Pancreas (tissue), 10 donors: ENCODE measurements around the gene NDRG4. TPM values are rescaled to one million over a fixed set of nuclear protein-coding genes. Genes with fewer than 3 reads are reported as not detected.

Experiments
- ATAC-seq, 4 donors: fragments of 200-7000 bp; cut with Tn5 transposase; one replicate each; pipeline versions ENCODE4 v1.8.0 to v1.9.1; 2020; ENCODE audit warnings: mild to moderate bottlenecking in 4 of 4, moderate library complexity in 4 of 4
- DNase-seq, 6 donors: peaks; one replicate each; pipeline ENCODE4 v3.0.0-alpha.2; 2020
- FAIRE-seq: peaks from 2 replicates; lab custom pipeline; 2012; peaks lifted over from hg19 to GRCh38; lab: Jason Lieb, UNC
- H3K27ac ChIP-seq, 4 donors: fragments of 200-600 bp; sonication (generic); 1 replicate in 3 of 4; 2 replicates in 1 of 4; pipeline versions ENCODE4 v1.5.0 to v1.8.0; 2020
- H3K27me3 ChIP-seq, 4 donors: fragments of 200-600 bp; one replicate each; pipeline ENCODE4 v1.8.0; 2021
- H3K36me3 ChIP-seq, 3 donors: fragments of 200-600 bp; sonication (generic) in 1 of 3; one replicate each; pipeline versions ENCODE4 v1.5.0 to v1.8.0; 2020 to 2021
- H3K4me1 ChIP-seq, 3 donors: fragments of 200-600 bp; one replicate each; pipeline ENCODE4 v1.8.0; 2021
- H3K4me3 ChIP-seq, 4 donors: fragments of 200-600 bp; sonication (generic) in 2 of 4; one replicate each; pipeline versions ENCODE4 v1.5.0 to v1.8.0; 2020 to 2021
- H3K9me3 ChIP-seq, 4 donors: fragments of 200-600 bp; one replicate each; pipeline ENCODE4 v1.8.0; 2021
- WGBS, 2 donors: extraction: QIAGEN DNeasy Blood & Tissue Kit; methylation state at CpG; one replicate each; pipeline ENCODE4 v1.1.7; 2013; 5-methylcytosine and 5-hydroxymethylcytosine counted together
- intact Hi-C, 3 donors: fragments of 100-400 bp; cut with DNase I; formaldehyde crosslinking; loops; one replicate each; pipeline versions ENCODE4 v1.11.1 to v1.14.2; 2022
- polyA plus RNA-seq, 2 donors: library from polyadenylated mRNA; stranded (reverse); fragments of 200-250 nt; gene quantifications; one replicate each; pipeline ENCODE4 v1.2.3, GENCODE V29; 2013
- total RNA-seq, 6 donors: library from RNA; stranded (reverse); fragmentation: NEBNext Ultra II Directional in 4 of 6; extraction: Animal tissue kit (Norgen Biotek cat#: 25700) in 4 of 6; gene quantifications; one replicate each; pipeline versions ENCODE4 v1.2.1 to v1.2.4, GENCODE V29; 2021 to 2023
- TF ChIP-seq, protein P1 (sequence below), 4 donors: fragments of 200-600 bp; sonication (generic) in 3 of 4; IDR thresholded peaks; one replicate each; pipeline versions ENCODE4 v1.5.0 to v1.8.0; 2021; ENCODE audit warnings: antibody characterized with exemption in 4 of 4
- donor health status: healthy with polysubstance abuse.
- donor health status: DM: no; HTN: no; CAD: no; lungs with moderate emphysema.
- donor health status: DM: no; HTN: no; CAD: no.
- donor health status: control.
- donor health status: control.
- donor health status: Bipolar disorder and iron deficiency.
- donor health status: DM: yes; HTN: yes; CAD: no.
- donor health status: DM: no; HTN: no; CAD: no.
- donor health status: DM: no; HTN: no; CAD: no.
- donor health status: DM: yes; HTN: yes; CAD: no.

The NDRG4 gene
- total and polyA plus RNA-seq, 8 donors: 2.0 to 25.8 (median 4.1) TPM

DNA sequence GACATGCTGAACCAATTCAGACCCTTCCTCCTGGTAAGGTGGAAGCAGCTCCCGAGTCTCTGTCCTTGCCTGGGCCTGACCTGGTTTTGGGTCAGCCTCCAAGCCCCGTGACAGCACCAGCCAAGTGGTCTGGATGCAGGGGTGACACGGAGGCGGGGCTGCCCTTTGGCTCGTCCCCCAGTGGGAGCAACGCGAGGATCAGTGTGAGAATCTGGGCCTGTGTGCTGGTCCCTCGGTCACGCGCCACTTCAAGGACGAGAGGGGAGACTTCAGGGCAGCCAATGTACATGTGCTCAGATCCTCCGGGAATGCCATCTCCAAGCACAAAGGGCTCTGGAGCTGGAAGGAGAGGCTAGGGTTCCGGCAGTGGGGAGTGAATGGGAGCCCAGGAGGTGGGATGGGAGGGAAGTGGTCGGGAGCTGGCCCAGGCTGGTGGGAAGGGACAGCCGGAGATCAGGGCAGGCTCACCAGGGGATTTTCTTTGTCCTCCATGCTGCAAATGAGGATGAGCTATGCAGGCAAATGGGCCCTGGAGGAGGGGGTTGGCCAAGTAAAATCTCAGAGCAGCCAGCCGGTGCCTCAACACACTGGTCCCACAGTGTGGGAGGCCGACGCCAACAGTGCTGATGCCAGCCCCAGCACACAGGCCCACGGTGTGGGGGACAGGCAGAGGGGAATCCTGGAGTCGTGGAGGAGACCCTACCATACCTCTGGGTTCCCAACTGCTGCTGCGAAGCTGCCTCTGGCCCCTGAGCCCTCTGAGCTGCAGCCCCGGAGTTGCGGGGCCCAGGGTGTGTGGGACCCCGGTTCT is 4.2 kb upstream of the NDRG4 start:
- no peaks in the 10 kb centered on the region for H3K36me3 ChIP-seq
- 52 to 56% methylated on average over 24 of the region's 24 CpGs for WGBS, 2 donors
- no peak for ATAC-seq
- no peaks in the 10 kb centered on the region for H3K27me3 ChIP-seq
- TF ChIP-seq, protein P1, sequence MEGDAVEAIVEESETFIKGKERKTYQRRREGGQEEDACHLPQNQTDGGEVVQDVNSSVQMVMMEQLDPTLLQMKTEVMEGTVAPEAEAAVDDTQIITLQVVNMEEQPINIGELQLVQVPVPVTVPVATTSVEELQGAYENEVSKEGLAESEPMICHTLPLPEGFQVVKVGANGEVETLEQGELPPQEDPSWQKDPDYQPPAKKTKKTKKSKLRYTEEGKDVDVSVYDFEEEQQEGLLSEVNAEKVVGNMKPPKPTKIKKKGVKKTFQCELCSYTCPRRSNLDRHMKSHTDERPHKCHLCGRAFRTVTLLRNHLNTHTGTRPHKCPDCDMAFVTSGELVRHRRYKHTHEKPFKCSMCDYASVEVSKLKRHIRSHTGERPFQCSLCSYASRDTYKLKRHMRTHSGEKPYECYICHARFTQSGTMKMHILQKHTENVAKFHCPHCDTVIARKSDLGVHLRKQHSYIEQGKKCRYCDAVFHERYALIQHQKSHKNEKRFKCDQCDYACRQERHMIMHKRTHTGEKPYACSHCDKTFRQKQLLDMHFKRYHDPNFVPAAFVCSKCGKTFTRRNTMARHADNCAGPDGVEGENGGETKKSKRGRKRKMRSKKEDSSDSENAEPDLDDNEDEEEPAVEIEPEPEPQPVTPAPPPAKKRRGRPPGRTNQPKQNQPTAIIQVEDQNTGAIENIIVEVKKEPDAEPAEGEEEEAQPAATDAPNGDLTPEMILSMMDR (IDR thresholded peaks at IDR 0.05): no peak
- no peaks in the 10 kb centered on the region for H3K4me1 ChIP-seq
- H3K9me3 ChIP-seq: no peaks in the 10 kb centered on the region
- intact Hi-C loops: no loop called here
- H3K4me3 ChIP-seq: no peak overlapping the region
- peak in 2 of 6 donors; percentile 32 to 54 for DNase-seq
- no peak for FAIRE-seq
- peak overlapping the region in 2 of 4 donors; percentile 15 to 52 for H3K27ac ChIP-seq

DNA sequence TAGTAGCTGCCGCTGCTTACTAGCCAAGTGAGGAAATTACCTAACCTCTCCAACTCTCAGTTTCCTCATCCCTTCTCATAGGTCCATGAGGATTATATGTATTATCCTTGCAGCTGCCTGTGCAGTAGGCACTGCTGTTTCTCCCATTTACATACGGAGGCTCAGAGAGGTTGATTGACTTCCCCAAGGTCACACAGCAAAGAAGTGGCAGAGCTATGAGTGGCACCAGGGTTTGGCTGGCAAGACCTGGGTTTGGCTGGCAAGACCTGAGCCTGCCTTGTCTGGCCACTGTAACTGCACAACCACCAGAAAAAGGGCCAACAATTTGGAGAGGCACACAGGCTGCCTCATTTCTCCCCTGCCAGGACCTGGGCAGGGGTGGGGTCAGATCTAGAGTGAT is 2.5 kb upstream of the NDRG4 start:
- Histone ChIP-seq H3K27me3 (no peaks in the 10 kb centered on the region), H3K4me1 (peaks cover 0 to 9% (median 4%) of the 10 kb centered on the region in 3 donors), H3K9me3 (no peaks in the 10 kb centered on the region), H3K4me3 (no peak overlapping the region), H3K36me3 (no peaks in the 10 kb centered on the region), H3K27ac (no peak overlapping the region)
- intact Hi-C loops: no loop called here
- DNase-seq (no peak), FAIRE-seq (no peak), ATAC-seq (no peak)
- WGBS, 2 donors: 57 to 63% methylated on average over 2 of the region's 2 CpGs
- TF ChIP-seq, protein P1 (IDR thresholded peaks at IDR 0.05): no peak

DNA sequence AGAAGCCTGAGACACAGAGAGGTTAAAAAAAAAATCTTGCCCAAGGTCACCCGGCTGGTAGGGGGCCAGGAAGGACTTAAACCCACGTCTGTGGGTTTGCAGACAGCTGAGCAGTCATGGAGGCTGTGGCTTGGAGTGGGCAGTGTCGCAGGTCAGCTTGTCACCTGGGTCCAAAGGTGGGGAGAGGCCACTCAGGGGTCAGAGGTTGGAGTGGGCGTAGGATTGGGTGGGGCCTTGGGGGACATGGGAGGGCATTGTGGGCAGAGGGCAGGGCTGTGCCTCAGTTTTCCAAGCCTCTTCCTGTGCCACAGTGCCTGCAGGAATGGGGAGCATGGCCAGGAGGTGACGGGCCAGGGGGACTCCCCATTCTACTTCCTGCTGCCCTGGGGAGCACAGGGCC is 2.0 kb upstream of the NDRG4 start:
- Histone ChIP-seq H3K27ac (no peak overlapping the region), H3K27me3 (no peaks in the 10 kb centered on the region), H3K36me3 (no peaks in the 10 kb centered on the region), H3K4me1 (peaks cover 0 to 9% (median 4%) of the 10 kb centered on the region in 3 donors), H3K9me3 (no peaks in the 10 kb centered on the region), H3K4me3 (no peak overlapping the region)
- peak in 1 of 6 donors; percentile 29 for DNase-seq
- FAIRE-seq: no peak
- intact Hi-C loops: no loop called here
- no peak for ATAC-seq
- WGBS, 2 donors: 21 to 34% methylated on average over 5 of the region's 5 CpGs
- TF ChIP-seq, protein P1 (IDR thresholded peaks at IDR 0.05): no peak

DNA sequence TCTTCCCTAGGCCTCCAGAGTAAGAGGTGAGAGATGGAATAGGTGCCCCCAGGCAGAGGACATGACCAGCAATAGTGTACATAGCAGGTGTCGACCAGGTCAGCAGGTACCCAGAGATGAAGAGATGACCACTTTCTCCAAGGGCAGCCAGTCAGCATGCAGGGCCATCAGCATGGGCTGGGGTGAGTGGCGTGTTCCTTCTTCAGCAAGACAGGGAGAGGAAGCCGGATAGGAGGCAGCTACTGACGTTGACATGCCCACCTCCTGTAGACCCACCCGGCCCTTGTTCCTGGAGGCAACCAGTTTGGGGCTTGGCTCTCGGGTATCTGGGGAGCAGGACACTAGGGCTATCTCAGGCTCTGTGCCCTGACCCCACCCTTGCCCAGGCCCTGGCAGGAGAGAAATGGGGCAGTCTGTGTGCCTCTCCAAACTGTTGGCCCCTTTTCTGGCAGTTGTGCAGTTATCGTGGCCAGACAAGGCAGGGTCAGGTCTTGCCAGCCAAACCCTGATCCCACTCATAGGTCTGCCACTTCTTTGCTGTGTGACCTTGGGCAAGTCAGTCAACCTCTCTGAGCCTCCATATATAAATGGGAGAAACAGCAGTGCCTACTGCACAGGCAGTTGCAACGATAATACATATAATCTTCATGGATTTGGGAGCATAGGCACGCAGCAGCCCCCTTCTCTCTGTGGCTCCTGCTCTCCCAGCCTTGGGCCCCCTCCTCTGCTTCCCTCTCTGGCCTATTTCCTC is 1.4 kb upstream of the NDRG4 start:
- FAIRE-seq (no peak), DNase-seq (peak in 1 of 6 donors; percentile 54), ATAC-seq (no peak)
- H3K27me3 ChIP-seq: no peaks in the 10 kb centered on the region
- H3K4me3 ChIP-seq: no peak overlapping the region
- intact Hi-C loops: no loop called here
- H3K36me3 ChIP-seq: no peaks in the 10 kb centered on the region
- peaks cover 0 to 9% (median 4%) of the 10 kb centered on the region in 3 donors for H3K4me1 ChIP-seq
- WGBS, 2 donors: 72 to 74% methylated on average over 9 of the region's 9 CpGs
- no peak overlapping the region for H3K27ac ChIP-seq
- no peaks in the 10 kb centered on the region for H3K9me3 ChIP-seq
- TF ChIP-seq, protein P1 (IDR thresholded peaks at IDR 0.05): no peak
